Measurements from ENCODE around the gene SP100.
"Not testable (repeated sequence)": the region's sequence is repeated elsewhere in the genome, so short reads cannot be mapped to it uniquely, and the experiment has no call there.

SP100 gene

DNA sequence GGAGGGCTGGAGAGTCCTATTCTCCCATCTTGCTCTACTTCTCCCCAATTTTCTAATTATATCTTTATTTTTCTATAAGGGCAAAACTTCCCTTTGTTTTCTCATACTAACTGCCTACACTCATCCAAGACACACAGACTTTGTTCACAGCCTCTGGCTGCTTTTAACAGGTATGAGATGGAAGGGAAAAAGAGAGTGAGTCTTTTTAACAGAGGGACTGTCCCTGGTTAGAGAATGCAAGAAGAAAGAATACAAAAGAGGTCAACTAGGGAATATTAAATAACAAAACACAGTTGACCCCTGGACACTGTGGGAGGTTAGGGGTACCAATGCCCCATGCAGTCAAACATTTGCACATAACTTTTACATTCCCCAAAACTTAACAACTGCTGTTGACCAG, 41.8 kb downstream of the SP100 start:
- DNase-seq (ENCODE audit: low read depth, low spot score) = no peak

- DNase-seq (ENCODE audit: low read depth, low spot score) = no peak
Measured at GRCh38 chr2:230459216-230459615, 43.2 kb downstream of the SP100 start.

DNA sequence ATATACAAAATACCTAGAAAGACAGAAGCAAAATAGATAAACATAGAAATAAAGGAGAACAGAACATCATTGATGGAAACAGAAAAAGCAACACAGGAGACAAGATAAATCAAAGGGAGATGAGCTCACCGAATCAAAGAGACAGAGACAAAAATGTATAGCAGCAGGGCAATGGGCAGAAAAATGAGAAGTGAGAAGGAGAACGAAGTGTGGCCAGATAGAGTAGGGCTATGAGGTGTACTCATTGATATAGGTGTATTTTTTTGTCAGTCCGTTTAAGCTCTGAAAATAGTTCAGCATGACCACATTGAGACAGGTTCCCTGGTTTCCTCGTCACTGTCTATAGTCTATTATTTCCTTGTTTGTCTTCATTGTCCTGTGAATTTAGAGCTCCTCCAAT, 55.1 kb downstream of the SP100 start:
- no peak for DNase-seq (ENCODE audit: low read depth, low spot score)

- no peak for DNase-seq (ENCODE audit: low read depth, low spot score)
Measured at GRCh38 chr2:230472621-230473018, 56.6 kb downstream of the SP100 start.

DNA sequence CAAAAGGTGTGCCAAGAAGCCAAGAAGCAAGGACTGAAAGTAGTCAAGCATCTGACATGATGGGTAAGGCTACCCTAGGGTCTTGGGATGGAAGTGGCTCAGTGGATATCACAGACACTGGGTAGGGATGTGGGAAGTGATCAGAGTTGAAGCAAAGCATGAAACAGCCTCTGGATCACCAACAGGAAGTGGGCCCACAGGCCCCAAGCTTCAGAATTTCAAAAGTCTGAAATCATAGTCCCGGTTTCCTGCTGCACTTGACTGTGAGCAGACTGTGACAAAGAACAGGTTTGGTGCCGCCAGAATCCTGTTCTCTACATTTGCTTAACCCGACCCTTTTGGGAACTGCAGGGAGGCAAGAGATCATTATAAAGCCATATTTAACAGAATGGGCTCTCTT, 57.4 kb downstream of the SP100 start:
- no peak for DNase-seq (ENCODE audit: low read depth, low spot score)

GRCh38 chr2:230475143-230475542, 59.1 kb downstream of the SP100 start:
- no peak for DNase-seq (ENCODE audit: low read depth, low spot score)

- no peak for DNase-seq (ENCODE audit: low read depth, low spot score)
Measured at GRCh38 chr2:230485801-230486341, 69.9 kb downstream of the SP100 start.

GRCh38 chr2:230491219-230491618, 75.2 kb downstream of the SP100 start:
- DNase-seq (ENCODE audit: low read depth, low spot score) = not testable (repeated sequence)

GRCh38 chr2:230492107-230492506, 76.1 kb downstream of the SP100 start:
- no peak for DNase-seq (ENCODE audit: low read depth, low spot score)

DNA sequence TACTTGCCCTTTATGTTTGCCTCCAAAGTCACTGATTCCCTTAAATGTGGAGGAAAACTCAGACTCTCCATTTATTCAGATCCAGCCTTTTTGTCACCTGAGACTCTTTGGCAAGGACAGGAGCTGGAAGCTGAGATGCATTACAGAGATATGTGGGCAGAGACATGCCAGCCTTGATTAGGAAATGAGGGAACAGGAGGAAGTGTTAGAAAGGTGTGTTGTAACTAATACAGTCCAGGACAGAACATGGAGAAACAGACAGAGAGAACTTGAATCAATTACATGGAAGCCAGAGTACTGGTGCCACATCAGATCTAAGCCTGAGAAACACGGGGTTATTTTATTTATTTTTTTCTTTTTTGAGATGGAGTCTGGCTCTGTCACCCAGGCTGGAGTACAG, 79.0 kb downstream of the SP100 start:
- DNase-seq (ENCODE audit: low read depth, low spot score) = no peak

GRCh38 chr2:230496891-230497290, 80.9 kb downstream of the SP100 start:
- no peak for DNase-seq (ENCODE audit: low read depth, low spot score)

DNA sequence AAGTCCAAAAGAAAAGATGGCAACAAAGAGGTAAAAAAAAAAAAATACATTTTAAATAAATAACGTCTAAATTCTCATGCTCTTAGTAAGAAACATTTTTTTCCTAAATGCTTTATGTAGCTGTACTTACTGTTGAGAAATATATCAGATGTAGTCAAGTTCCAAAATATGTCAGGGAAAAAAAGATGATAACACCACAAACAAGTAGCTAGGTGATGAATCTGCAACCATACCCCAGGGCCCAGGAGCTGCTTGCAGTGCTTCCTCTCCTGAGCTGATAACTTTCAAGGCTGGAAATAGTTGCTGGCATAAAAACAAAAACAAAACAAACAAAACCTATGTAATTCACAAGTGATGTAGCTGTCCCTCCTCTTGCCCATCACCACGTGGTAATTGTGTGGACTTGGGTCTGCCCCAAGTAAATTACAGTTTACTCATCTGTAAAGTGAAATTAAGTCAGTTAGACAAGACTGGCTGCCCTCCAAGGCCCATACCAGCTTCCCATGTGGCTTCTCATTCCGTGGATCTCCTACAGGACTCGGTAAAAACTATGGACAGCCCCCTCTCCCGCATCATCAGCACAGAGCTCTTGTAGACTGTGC, 82.6 kb downstream of the SP100 start:
- no peak for DNase-seq (ENCODE audit: low read depth, low spot score)

- DNase-seq (ENCODE audit: low read depth, low spot score) = no peak
Measured at GRCh38 chr2:230502593-230502992, 86.6 kb downstream of the SP100 start.

DNA sequence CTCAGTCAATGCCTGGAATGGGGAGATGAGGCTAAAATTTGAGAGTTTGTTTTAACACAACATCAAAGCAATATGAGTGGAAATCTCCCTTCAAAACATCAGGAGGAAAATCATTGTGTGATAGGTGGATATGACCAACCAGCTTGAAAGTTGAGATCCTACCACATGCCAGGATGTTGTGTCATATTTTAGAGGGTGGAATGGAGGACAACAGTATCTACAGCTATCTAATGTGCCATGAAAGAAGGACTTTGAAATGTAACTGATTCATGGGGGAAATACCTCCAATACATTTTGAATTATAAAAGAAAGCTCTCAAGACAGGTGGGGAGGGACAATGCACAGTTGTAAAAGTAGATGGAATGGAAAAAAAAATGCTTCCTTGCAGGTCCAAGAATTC, 87.8 kb downstream of the SP100 start:
- DNase-seq (ENCODE audit: low read depth, low spot score) = no peak

DNA sequence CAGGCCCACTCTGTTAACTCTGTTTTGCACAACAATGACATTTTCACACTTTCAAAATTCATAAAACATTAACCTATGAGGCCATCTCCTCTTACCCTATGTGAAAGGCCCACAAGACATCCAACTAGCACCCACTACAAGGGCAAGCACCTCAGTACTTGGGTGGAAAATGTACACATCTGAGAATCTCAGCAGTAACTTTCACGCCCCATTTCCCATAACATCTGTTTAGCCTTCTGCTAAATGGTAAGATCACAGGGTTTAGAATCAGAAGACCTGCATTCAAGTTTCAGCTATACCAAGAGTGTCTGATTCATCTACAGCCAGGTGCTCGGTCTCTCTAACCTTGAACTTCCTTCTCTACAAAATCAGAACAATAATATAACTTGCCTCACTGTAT, 89.2 kb downstream of the SP100 start:
- no peak for DNase-seq (ENCODE audit: low read depth, low spot score)

- no peak for DNase-seq (ENCODE audit: low read depth, low spot score)
Measured at GRCh38 chr2:230512955-230513748, 97.2 kb downstream of the SP100 start.

DNA sequence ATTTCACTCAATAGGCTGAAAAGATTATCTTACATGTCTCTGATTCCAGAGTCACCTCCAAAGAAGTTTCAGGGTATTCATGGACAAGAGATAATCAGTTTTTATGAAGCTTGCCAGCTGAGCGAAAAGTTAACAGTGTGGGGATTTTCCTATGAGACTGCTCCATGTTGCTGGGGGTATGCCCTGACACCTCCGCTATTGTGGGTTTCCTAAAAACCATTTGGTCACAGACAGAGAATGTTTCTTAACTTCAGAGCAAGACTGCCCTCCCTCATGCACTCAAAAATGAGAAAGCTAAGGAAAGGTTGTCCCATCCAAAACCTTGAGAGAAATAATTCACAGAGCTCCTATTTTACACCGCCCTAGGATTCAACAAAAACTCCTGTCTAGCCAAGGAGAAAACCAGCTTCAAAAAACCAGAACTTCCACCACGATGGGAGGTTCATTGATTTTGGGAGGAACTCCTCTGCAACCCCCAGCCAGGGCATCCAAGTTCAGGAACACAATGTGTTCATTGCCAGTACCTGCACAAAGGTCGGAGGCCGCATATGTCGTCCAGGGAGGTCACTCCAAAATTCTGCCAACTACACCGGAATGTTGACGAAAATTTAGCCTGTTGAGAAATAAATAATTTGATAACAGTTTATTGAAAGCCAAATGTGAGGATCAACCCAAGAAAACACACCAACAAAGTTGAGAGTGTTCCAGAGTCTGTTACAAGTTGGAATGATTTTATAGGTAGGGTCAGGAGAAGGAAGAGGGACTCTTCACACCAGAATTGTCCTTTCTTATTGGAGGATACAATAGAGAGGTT, 104.3 kb downstream of the SP100 start:
- no peak for DNase-seq (ENCODE audit: low read depth, low spot score)

DNA sequence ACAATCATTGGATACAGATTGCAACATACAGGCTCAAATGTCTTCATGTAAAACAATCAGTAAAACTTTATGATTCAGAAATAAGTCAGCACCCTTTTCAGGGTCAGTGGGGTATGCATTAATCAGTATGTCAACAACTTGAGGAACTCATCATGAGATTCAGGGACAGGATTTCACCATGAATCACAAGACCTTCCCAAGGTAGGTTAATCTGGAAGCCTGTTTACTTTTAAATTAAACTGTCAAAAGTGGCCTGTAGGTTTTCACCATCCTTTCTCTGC, 104.8 kb downstream of the SP100 start:
- no peak for DNase-seq (ENCODE audit: low read depth, low spot score)

- no peak for DNase-seq (ENCODE audit: low read depth, low spot score)
Measured at GRCh38 chr2:230521386-230521785, 105.4 kb downstream of the SP100 start.

GRCh38 chr2:230525682-230526081, 109.7 kb downstream of the SP100 start:
- no peak for DNase-seq (ENCODE audit: low read depth, low spot score)

DNA sequence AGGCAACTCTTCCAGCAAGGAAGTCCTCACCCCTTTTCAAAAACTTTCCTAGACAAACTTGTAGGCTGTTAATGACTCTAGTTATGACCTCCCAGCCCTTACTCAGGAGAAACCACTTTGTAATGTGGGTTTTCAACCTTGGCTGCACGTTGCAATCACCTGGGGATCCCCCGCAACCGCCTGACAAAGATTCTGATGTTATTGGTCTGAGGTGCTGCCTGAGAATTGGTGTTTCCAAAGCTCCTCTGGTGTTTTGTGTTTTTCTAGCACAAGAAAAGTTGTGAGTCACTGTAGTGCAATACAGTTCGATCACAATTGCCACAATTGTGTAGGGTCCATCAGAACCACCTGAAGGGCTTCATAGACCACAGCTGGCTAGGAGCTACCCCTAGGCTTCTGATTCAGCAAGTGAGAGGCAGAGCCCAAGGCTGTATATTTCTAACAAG, 121.6 kb downstream of the SP100 start:
- no peak for DNase-seq (ENCODE audit: low read depth, low spot score)

GRCh38 chr2:230540332-230540731, 124.3 kb downstream of the SP100 start:
- no peak for DNase-seq (ENCODE audit: low read depth, low spot score)
